GM12874 (cell line): ENCODE measurements around the gene THAP4.

Source experiments
- TF ChIP-seq, protein P1 (sequence below): IDR thresholded peaks from 2 replicates; pipeline ENCODE4 v1.5.1; 2011; ENCODE audit warnings: low read depth, mild to moderate bottlenecking, control low read depth, low read length, moderate library complexity; ENCODE audit not compliant: insufficient read depth

Gene THAP4

DNA sequence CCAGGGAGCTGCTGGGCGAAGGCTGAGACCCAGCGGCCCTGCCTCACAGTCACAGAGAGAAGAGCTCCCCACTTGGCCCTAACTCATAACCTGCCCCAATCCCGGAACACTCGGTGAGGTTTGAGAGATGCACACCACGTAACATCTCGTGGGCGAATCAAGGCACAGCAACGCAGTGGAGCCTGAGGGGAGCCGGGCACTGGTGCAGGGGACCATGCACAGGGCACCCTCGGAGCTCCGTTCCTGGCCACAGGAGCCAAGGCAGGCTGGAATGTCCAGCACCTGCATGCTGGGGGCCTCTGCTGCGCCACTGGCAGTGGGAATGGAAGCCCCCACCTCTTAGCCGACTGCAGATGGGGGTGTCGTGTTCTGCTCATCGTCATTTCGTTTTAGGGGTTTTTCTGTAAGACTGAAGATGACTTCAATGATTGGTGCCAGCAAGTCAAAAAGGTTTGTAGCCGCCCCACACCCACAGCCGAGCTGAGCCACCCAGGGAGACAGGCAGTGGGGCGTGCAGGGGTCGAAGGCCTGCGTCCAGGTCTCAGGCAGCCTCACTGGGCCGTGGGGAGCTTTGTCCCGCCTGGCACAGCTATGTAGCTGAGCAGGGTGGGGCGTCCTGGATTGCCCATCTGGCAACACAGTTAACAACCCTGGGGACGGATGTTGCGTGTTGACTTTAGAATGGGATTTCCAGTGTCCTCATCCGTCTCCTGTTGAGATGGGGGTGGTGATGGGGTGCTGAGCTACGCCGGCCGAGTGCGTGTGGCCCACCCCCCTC, 33.6 kb upstream of the THAP4 start:
- TF ChIP-seq, protein P1, sequence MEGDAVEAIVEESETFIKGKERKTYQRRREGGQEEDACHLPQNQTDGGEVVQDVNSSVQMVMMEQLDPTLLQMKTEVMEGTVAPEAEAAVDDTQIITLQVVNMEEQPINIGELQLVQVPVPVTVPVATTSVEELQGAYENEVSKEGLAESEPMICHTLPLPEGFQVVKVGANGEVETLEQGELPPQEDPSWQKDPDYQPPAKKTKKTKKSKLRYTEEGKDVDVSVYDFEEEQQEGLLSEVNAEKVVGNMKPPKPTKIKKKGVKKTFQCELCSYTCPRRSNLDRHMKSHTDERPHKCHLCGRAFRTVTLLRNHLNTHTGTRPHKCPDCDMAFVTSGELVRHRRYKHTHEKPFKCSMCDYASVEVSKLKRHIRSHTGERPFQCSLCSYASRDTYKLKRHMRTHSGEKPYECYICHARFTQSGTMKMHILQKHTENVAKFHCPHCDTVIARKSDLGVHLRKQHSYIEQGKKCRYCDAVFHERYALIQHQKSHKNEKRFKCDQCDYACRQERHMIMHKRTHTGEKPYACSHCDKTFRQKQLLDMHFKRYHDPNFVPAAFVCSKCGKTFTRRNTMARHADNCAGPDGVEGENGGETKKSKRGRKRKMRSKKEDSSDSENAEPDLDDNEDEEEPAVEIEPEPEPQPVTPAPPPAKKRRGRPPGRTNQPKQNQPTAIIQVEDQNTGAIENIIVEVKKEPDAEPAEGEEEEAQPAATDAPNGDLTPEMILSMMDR, result no peak

DNA sequence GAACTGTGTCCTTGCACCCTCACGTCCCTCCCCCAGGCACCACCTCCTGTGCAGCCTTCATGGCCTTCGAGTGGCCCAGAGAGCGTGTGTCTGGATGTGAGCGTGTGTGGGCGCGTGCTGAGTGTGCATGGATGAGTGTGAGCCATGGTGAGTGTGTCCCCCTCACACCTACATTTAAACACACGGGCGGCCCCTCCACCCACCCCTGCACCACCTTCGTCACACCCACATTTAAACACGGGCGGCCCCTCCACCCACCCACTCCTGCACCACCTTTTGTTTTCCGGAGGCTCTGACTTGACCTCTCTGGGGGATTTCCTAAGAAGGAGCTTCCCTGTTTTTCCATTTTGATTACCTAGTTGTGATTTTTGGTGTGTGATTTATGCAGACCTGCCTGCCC, 31.9 kb upstream of the THAP4 start:
- TF ChIP-seq, protein P1, result no peak

DNA sequence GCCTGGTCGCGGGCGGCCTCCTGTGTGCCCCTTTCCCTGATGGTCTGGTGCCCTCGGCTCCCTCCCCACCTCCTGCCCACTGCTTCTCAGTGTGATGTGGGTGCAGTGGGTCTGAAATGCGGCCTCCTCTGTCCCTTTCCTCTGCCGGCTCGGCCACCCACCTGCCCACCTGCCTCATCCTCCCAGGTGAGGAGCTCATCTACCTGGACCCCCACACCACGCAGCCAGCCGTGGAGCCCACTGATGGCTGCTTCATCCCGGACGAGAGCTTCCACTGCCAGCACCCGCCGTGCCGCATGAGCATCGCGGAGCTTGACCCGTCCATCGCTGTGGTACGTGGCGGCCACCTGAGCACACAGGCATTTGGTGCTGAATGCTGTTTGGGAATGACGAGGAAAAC, 31.4 kb upstream of the THAP4 start:
- TF ChIP-seq, protein P1, result no peak

DNA sequence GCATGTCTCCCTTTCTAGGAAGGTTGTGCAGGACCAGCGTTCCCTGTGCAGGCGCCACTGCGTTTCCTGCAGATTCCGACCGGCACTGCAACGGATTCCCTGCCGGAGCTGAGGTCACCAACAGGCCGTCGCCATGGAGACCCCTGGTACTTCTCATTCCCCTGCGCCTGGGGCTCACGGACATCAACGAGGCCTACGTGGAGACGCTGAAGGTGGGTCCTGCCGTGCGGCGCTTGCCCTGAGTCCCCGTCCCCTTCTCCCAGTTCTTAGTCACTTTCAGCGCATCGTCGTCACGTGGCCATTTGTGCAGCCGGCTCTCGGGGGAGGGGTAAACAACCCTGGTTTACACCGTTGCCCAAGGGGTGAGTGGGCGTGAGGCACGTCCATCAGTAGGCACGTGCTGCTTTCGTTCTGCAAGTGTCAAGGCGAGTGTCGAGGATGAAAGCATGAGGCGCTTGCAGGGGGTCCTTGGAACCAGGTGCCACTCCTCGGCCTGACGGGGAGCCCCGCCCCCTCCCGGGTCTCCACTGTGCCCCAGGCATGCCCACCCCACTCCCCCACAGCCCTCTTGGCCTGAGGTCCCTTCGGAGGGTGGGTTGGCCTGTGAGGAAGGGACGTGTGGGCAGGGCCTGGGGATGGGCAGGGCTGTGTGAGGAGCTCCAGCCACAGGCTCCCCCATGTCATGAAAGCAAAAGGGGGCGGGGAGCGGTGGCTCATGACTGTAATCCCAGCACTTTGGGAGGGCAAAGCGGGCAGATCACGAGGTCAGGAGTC, 29.9 kb upstream of the THAP4 start:
- TF ChIP-seq, protein P1, result no peak

DNA sequence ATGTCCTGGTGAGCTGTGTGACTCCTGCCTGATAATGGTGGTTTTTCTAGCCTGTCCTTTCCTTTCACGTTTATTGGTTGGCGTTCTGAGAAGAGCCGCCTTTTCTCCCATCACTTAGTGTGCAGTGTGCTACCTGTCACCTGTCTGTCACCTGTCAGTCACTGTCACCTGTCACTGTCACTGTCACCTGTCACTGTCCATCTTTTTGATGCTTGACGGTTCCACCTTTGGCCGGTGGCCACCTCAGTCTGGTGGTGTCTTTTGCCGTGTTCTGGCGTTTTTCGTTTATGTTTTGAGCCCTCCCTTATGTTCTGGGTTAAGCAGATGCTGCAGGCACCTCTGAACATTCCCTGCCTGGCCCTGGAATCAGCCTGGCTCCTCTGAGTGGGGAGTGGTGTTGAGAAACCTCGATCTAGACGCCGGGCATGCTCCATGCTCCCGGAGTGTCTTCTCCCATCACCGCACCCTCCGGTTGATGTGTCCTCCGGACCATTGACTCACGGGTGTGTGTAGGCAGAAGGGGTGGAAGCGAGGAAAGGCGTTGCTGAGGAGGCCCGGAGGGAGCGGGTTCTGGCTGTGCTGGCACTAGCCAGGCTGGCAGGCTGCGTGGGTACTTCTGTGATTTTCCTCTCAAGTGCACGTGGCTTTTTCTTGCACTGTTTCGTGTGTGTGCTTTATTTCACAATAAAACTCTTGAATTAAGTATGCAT, 28.9 kb upstream of the THAP4 start:
- TF ChIP-seq, protein P1, result no peak

DNA sequence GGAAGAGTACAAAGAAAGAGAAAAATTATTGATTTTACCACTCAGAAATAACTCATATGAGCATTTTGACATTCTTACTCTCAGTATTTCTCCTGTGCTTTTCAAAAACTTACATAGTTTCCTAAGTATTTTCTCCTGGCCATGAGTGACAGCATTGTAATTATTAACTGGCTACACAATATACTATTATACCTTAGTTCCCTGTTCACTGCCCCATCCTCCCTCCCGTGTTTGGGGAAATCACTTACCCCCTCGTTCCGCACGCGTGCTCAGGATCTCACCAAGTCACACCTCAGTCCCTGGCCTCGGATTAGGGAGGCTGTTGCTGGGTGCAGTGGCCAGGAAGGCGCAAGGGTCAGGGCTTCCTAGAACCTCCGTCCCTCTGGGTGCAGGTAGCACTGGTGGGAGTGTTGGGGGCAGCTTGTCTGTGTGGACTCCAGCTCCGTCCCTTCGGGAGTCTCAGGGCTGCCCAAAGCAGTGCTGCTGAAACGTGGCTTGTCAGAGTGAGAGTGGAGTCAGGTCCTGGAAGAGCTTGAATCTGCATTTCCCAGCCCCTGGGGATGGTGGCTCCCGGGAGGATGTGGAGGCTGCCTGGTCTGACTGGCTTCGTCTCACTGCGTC, 23.7 kb upstream of the THAP4 start:
- TF ChIP-seq, protein P1, result no peak
